Glutamatergic neuron (in vitro differentiated cells): ENCODE results near the gene CCDC175. TPM values are rescaled to one million over a fixed set of nuclear protein-coding genes. Genes with fewer than 3 reads are reported as not detected.

Experiments used
- DNase-seq: peaks from one replicate; pipeline ENCODE4 v3.0.0; 2022
- H3K27ac Mint-ChIP-seq: one replicate; pipeline ENCODE4 v1.8.0; 2020; ENCODE audit warnings: mild to moderate bottlenecking, mixed read lengths, inconsistent platforms; ENCODE audit not compliant: unreplicated experiment
- H3K27me3 Mint-ChIP-seq: one replicate; pipeline ENCODE4 v1.8.0; 2020; ENCODE audit warnings: mild to moderate bottlenecking, moderate library complexity, mixed read lengths, inconsistent platforms; ENCODE audit not compliant: unreplicated experiment
- H3K36me3 Mint-ChIP-seq: one replicate; pipeline ENCODE4 v1.8.0; 2020; ENCODE audit warnings: mild to moderate bottlenecking, mixed read lengths, inconsistent platforms; ENCODE audit not compliant: unreplicated experiment
- H3K4me1 Mint-ChIP-seq: one replicate; pipeline ENCODE4 v1.8.0; 2020; ENCODE audit warnings: mild to moderate bottlenecking, low read depth, mixed read lengths, inconsistent platforms; ENCODE audit not compliant: unreplicated experiment
- H3K4me3 Mint-ChIP-seq: one replicate; pipeline ENCODE4 v1.8.0; 2020; ENCODE audit warnings: mild to moderate bottlenecking, mixed read lengths, inconsistent platforms; ENCODE audit not compliant: unreplicated experiment
- H3K9me3 Mint-ChIP-seq: one replicate; pipeline ENCODE4 v1.8.0; 2020; ENCODE audit warnings: mild to moderate bottlenecking, moderate library complexity, mixed read lengths, inconsistent platforms; ENCODE audit not compliant: unreplicated experiment
- CTCF ChIP-seq: fragments of 200-600 bp; sonication (generic); IDR thresholded peaks from one replicate; pipeline ENCODE4 v1.5.0; 2021; ENCODE audit not compliant: partially characterized antibody, unreplicated experiment
- total RNA-seq: library from RNA; stranded (reverse); fragmentation: NEBNext Ultra II Directional; extraction: Animal tissue kit (Norgen Biotek cat#: 25700); gene quantifications from one replicate; pipeline ENCODE4 v1.2.1, GENCODE V29; 2021; ENCODE audit not compliant: unreplicated experiment

CCDC175 gene
- total RNA-seq, 1 donor from 2014 or later = not detected

- no peak for DNase-seq
- H3K4me1 Mint-ChIP-seq = no peaks in the 10 kb centered on the region
Observed at GRCh38 chr14:59547310-59547709, 29.3 kb downstream of the CCDC175 start.

GRCh38 chr14:59543873-59544272 lies 32.7 kb downstream of the CCDC175 start:
- Mint-ChIP-seq H3K27me3 (peaks cover 3% of the 10 kb centered on the region), H3K36me3 (no peaks in the 10 kb centered on the region), H3K4me3 (no peak overlapping the region), H3K4me1 (no peaks in the 10 kb centered on the region), H3K9me3 (no peaks in the 10 kb centered on the region), H3K27ac (no peak overlapping the region)
- TF ChIP-seq CTCF = no peak
- no peak for DNase-seq

More at GRCh38 chr14:59547310-59547709, 29.3 kb downstream of the CCDC175 start:
- Mint-ChIP-seq H3K36me3 (no peaks in the 10 kb centered on the region), H3K27ac (no peak overlapping the region), H3K9me3 (no peaks in the 10 kb centered on the region), H3K27me3 (peaks cover 3% of the 10 kb centered on the region), H3K4me3 (no peak overlapping the region)
- TF ChIP-seq CTCF = no peak

- no peak overlapping the region for H3K27ac Mint-ChIP-seq
- no peak for DNase-seq
- no peaks in the 10 kb centered on the region for H3K4me1 Mint-ChIP-seq
- no peaks in the 10 kb centered on the region for H3K9me3 Mint-ChIP-seq
- no peak overlapping the region for H3K4me3 Mint-ChIP-seq
- H3K36me3 Mint-ChIP-seq = no peaks in the 10 kb centered on the region
- no peak for TF ChIP-seq CTCF
- no peaks in the 10 kb centered on the region for H3K27me3 Mint-ChIP-seq
Observed at GRCh38 chr14:59541731-59542130, 34.9 kb downstream of the CCDC175 start.

- Mint-ChIP-seq H3K36me3 (no peaks in the 10 kb centered on the region), H3K9me3 (no peaks in the 10 kb centered on the region), H3K27me3 (no peaks in the 10 kb centered on the region), H3K4me3 (no peak overlapping the region), H3K27ac (no peak overlapping the region), H3K4me1 (peaks cover 4% of the 10 kb centered on the region)
- no peak for DNase-seq
- TF ChIP-seq CTCF = no peak
Observed at GRCh38 chr14:59540852-59541251, 35.8 kb downstream of the CCDC175 start.

GRCh38 chr14:59538936-59539335 lies 37.7 kb downstream of the CCDC175 start:
- no peaks in the 10 kb centered on the region for H3K36me3 Mint-ChIP-seq
- no peaks in the 10 kb centered on the region for H3K27me3 Mint-ChIP-seq
- H3K27ac Mint-ChIP-seq = no peak overlapping the region
- no peak for TF ChIP-seq CTCF
- no peak overlapping the region for H3K4me3 Mint-ChIP-seq
- H3K9me3 Mint-ChIP-seq = no peaks in the 10 kb centered on the region
- peaks cover 4% of the 10 kb centered on the region for H3K4me1 Mint-ChIP-seq
- no peak for DNase-seq
